Activated CD4-positive, CD25-positive, alpha-beta regulatory T cell treated with anti-CD3 and anti-CD28 coated beads, Interleukin-2, amount 50 U/mL, for 24 hours (primary cell): ENCODE results near the gene ZBTB16.

Experiments
- ATAC-seq, 2 donors: fragments of 150-1000 bp; cut with Tn5 transposase; one replicate each; pipeline ENCODE4 v1.10.0; 2021; ENCODE audit warnings: mild to moderate bottlenecking in 1 of 2, moderate library complexity in 1 of 2

Gene ZBTB16

GRCh38 chr11:114132944-114133394 lies 73.5 kb downstream of the ZBTB16 start:
- no peak for ATAC-seq

DNA sequence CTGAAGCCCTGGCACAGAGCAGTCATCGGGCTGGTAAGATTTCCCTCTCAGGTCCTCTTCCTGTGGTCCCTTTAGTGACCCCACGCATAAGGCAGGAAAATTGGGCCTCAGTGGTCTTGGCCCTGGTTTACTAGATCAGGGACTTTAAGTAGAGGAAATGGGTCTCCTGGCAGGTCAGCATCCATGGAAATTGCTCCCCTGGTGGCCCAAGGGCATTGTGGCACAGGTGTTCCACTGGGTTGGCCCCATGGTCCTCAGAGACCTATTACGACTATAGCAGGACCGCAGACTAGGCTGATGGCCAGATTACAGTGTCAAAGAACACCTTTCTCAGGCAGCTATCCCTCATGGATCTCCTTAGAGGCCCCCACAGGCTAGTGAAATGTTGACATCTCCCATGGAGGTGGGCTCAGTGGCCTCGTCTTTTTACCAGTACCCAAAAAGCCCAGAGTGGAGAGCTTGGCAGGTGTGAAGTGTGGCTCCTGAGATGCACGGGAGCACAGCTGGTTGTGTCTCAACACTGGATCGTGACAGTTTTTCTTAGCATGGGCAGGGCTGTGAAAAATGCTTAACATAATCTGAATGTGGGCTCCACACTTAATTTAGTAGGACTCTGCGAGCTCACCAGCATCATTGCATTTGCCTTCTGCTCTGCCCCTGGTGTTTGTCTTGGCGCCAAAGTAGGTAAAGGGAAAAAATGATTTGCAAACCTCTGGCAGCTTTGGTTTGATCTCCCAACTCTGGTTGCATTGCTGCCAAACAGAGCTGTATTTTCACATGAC lies 74.2 kb downstream of the ZBTB16 start:
- ATAC-seq, result no peak

DNA sequence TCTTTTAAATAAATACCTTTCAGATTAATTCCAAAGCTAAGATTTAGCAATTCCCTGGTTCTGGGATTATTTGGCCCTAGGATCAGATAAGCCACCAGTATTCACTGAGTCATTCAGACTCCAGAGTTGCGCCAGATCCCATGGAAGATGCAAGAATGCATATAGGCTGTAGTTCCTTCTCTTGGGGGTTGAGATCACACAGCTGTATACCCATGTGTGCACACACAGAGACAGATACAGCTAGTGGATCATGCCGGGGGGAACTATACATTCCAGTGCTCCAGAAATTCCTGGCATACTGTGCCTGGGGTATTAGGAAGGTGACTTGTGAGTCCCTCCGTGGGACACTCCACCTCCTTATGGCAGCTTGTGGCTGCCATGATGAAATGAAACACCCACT lies 75.4 kb downstream of the ZBTB16 start:
- ATAC-seq, result no peak

GRCh38 chr11:114135737-114136151 lies 76.2 kb downstream of the ZBTB16 start:
- no peak for ATAC-seq

DNA sequence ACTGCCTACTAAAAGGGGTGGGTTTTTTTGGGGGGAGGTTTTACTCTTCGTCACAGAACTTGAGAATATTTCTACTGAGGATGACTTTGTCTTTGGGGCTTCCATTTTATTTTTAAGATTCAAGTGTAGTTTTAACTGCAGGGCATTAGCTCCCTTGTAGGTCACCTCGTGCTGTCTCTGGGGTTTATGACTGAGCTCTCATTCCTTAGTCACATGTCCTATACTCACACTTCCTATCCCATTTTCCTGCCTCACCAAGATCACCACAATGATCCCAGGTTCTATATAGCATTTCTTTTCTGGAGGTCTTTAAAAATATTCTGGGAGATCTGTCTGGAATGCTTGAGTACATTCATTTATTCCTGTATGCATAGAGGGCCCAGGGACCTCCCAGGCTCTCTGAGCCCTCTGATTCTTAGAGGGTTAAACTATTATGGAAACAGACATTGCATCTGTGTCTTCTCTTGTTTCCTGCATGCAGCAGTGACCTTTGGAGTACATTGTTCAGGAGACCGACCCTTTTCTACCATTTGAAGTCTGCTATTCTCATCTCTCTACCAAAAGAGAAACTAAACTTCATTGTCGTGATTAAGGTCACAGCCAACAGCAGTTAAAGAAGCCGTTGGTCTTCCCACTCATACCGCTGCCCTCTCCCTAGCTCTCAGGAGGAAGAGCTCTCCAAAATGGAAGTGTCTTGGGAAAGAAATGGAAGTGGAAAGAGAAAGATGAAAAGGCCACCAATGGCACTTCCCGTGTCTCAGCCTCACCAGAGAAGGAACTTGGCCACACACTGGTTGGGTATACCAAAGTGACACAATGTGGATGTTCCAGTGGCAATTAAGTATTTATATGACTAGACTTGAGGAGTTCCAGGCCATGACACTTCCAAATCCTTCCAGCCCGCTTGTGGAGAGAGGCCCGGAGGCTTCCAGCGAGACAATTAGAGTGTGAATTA lies 77.5 kb downstream of the ZBTB16 start:
- ATAC-seq, result peak; percentile 49 to 53

DNA sequence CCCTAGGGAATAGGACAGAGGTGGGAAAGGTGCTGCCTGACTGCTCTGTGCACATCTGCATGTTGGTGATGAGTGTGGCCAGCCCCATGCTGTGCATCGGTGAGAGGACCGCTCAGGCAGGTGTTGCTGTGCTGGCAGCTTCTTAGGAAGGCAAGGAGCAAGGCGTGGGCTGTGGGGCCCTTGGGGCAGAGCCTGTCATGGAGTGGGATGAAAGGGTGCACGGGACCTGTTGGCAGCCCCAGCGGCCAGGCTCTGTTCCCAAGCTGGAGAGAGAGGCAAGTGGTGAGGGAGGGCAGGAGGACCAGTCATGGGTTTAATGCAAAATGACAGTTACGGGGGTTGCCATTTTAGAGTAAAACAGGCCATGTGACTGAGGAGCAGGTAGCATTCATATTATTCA lies 78.3 kb downstream of the ZBTB16 start:
- no peak for ATAC-seq

GRCh38 chr11:114138411-114138810 lies 78.9 kb downstream of the ZBTB16 start:
- no peak for ATAC-seq

DNA sequence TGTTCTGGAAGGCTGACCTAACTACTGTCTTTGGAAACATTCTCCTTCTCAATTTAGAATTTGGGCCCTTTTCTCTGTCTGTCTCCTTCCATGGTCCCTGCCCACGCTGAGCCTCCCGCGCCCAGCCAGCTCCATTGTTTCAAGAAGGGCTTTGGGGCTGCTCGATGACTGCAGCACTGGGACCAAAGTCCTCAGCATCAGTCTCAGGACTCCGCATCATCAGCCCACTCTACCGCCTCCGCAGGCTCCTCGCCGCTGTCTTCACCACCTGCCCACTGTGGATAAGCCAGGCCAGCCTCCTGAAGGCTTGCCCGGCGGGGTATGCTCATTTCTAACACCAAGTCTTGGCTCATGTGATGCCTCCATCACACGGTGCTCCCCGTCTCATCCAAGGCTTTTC lies 81.3 kb downstream of the ZBTB16 start:
- ATAC-seq, result no peak

DNA sequence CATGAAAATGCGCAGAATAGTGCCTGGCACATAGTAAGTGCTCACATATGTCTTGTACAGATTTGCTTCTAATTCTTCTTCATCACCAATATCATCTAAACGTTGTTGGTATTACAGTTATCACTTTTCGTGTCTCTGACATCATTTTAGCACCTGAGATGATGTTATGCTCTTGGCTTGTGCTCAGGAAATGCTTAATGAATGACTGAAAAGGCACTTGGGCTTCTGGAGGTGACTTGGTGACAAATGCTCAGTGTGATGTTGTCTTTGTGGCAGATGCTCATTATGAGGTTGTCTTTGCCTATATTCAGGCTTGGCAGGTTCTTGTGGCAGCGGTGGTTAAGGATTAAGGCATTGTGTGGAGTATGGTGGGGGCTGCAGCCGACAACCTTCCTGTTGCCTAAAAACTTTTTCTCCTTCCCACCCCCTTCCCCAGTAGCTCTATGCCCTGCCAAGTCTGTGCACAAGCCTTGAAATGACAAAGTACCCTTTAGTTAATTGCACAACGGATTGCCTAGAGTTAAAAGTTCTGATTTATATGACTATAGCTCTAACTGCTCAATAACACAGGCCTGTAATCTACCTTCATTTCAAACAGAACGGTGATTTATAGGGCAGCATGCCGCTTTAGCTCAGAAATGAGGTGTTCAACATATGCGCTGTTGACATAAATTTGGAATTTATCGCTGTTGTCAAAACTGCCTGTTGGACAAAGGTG lies 82.5 kb downstream of the ZBTB16 start:
- no peak for ATAC-seq

DNA sequence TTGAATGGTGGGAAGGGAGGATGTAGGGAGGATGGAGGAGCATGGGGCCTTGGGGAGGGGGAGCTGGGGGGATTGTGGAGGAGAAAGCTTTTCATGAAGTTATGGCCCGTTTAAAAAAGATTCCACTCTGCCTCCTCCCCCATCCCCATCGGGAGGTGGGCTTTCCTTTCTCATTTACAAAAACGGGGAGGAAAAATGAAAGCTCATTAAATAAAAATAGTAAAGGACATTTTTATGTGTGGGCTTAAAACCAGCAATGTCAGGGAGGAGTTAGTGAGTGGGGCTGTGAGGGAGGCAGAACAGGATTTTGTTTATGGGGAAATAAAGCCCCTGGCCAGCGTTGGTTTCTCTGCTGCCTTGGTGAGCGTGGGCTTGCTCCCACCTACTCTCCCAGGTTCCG lies 83.2 kb downstream of the ZBTB16 start:
- no peak for ATAC-seq

DNA sequence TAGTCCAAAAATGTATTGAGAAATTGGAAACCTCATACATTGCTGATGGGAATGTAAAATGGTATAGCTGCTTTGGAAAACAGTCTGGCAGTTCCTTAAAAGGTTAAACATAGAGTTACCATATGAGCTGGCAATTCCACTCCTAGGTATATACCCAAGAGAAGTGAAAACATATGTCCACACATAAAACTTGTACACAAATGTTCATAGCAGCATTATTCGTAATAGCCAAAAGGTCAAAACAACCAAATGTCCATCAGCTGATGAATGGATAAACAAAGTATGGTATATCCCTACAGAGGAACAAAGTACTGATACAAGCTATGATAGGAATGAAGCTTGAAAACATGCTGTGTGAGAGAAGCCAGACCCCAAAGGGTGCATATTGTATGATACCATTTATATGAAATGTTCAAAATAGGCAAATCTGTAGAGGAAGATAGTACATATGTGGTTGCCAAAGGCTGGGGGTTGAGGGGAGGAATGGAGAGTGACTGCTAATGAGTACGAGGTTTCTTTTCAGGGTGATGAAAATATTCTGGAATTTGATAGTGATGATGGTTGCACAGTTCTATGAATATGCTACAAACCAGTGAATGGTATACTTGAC lies 85.8 kb downstream of the ZBTB16 start:
- no peak for ATAC-seq

- no peak for ATAC-seq
These were observed 88.0 kb downstream of the ZBTB16 start for GRCh38 chr11:114147375-114148012.

DNA sequence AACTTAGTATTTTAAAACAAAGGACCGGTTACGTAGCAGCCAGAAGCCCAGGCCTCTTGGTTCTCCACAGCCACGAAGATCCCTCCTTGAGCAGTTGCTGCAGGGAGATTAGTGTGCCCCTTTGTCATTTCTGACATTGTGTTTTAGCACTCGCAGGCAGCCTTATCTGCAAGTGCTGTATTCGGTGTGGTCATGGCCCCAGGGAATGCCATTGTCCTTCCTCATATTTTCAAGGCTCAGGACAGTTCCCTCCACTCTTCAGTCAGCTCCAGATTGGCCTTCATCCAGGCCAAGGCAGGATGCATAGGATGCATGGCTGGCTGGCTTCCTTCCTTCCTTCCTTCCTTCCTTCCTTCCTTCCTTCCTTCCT lies 88.5 kb downstream of the ZBTB16 start:
- no peak for ATAC-seq

DNA sequence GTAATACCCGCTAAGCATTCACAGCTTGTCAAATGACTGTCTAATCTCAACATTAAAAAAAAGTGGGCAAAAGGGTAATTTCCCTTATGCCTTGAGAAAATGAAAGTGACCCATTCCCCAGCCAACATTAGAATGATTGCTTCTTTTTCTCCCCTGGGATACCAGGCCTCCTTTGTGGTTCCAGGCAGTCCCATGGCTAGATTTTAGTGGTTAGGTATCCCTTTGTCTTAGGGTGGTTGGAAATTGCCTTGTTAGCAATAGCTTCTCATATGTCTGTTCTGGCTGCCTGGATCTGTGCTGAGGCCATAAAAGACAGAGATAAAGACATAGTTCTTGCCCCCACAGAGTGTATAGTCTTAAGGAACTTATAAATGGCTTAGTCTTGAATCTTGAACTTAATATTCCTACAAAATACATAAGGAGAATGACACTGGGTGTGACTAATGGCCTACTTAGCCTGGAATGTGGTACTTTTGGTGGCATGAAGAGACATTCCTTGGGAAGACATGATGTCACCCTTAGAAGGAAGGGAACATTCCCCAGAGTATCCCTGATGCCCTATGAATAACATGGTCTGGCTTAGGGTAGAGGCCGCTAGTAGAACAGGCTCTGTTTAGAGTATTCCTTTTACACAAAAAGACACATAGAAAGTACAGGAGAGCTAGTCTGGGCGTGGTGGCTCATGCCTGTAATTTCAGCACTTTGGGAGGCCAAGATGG lies 90.3 kb downstream of the ZBTB16 start:
- peak in 1 of 2 donors; percentile 27 for ATAC-seq

DNA sequence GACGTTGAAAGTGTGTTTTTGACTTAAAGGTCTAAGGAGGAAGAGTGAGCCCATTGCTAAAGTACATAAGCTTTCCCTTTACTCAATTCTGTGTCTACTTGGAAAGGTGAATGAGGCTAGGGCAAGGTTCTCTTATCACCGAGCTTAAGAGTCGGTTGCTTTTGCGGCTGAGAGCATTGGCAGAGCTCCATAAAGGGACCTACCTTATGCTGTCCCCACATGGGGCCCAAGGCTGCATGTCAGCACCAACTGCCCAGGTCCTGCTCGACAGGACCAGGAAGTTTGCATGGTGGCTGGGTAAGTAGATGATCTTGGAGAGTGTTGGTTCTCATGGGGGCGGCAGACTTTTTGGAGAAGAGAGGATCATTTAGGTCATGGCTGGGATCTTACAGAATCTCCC lies 91.2 kb downstream of the ZBTB16 start:
- ATAC-seq, result no peak

- no peak for ATAC-seq
These were observed 92.1 kb downstream of the ZBTB16 start for GRCh38 chr11:114151631-114152030.

- no peak for ATAC-seq
These were observed 92.7 kb downstream of the ZBTB16 start for GRCh38 chr11:114152162-114152561.

- ATAC-seq, result no peak
These were observed 93.3 kb downstream of the ZBTB16 start for GRCh38 chr11:114152785-114153184.

GRCh38 chr11:114153224-114153623 lies 93.7 kb downstream of the ZBTB16 start:
- no peak for ATAC-seq

DNA sequence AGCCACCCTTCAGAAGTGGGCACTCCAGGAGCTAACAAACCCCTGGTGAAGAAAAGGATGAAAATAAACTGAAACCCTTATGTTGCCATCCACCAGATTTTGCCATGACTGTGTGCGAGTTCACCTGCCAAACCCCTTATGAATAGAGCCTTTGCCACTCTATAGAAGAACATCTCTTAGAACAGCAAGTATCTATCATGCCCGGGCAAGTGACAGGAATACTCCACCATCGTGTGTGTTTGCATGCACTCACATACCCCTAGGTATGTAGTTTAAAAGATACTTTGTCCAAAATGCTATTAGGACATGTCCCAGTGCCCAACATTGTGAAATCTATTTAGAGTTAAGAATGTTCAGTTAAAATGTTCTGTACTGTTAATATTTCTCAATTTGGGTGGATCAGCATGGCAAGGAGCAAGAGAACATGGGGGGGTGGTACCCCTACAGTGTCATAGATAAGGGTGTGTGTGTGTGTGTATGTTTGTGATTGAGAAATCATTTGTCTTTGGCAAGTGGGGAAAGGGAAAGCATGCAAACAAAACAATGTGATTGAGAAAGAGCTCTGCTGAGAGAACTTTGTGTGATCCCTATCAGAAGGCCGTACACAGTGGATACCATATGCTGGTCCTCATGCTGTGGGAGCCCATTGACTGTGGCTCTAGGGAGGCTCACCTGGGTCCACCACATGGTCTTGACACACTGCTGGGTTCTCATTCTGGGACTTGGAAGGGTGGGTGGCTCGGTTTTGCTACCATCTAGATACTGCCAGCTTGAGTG lies 94.9 kb downstream of the ZBTB16 start:
- ATAC-seq, result no peak

GRCh38 chr11:114155116-114155515 lies 95.6 kb downstream of the ZBTB16 start:
- no peak for ATAC-seq
